ENCODE measurements around the gene GFER.

DNA sequence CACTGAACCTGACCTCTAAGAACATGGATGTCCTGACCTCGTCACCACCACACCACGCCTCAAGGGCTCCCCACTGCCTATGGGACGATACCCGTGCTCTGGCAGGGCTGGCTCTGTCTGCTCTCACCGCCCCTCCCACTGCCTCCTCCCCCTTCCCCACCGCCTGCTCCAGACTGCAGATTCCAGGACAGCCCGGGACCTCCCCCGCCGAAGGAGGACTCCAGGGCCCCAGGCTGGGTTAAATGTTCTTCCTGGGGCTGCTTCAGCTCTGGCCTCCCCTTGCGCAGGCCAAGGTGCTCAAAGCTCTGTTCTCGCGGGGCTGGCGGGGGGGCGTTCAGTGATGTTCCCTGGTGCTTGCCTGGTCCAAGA, 38.7 kb downstream of the GFER start:
- TF ChIP-seq EP300 (IDR thresholded peaks at IDR 0.05; ENCODE audit: low read depth), result no peak
- TF ChIP-seq POLR2A (IDR thresholded peaks at IDR 0.05), result no peak
- TF ChIP-seq, protein P1, sequence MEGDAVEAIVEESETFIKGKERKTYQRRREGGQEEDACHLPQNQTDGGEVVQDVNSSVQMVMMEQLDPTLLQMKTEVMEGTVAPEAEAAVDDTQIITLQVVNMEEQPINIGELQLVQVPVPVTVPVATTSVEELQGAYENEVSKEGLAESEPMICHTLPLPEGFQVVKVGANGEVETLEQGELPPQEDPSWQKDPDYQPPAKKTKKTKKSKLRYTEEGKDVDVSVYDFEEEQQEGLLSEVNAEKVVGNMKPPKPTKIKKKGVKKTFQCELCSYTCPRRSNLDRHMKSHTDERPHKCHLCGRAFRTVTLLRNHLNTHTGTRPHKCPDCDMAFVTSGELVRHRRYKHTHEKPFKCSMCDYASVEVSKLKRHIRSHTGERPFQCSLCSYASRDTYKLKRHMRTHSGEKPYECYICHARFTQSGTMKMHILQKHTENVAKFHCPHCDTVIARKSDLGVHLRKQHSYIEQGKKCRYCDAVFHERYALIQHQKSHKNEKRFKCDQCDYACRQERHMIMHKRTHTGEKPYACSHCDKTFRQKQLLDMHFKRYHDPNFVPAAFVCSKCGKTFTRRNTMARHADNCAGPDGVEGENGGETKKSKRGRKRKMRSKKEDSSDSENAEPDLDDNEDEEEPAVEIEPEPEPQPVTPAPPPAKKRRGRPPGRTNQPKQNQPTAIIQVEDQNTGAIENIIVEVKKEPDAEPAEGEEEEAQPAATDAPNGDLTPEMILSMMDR (IDR thresholded peaks at IDR 0.05), result no peak
- TF ChIP-seq POLR2AphosphoS5 (IDR thresholded peaks at IDR 0.05), result no peak
